ENCODE measurements around the gene MTLN. TPM values are rescaled to one million over a fixed set of nuclear protein-coding genes. Genes with fewer than 3 reads are reported as not detected.
"Not testable (repeated sequence)": the region's sequence is repeated elsewhere in the genome, so short reads cannot be mapped to it uniquely, and the experiment has no call there.

Gene MTLN
- total RNA-seq, 1 donor from 2014 or later, result 32.0 TPM

- DNase-seq, result no peak
These were observed 14.3 kb downstream of the MTLN start for GRCh38 chr2:110198016-110198415.

- DNase-seq, result no peak
These were observed 14.9 kb downstream of the MTLN start for GRCh38 chr2:110197452-110197851.

GRCh38 chr2:110190169-110190568, 22.2 kb downstream of the MTLN start:
- DNase-seq, result not testable (repeated sequence)

- no peak for DNase-seq
These were observed 29.9 kb downstream of the MTLN start for GRCh38 chr2:110182449-110182848.

GRCh38 chr2:110180036-110180435, 32.3 kb downstream of the MTLN start:
- DNase-seq, result no peak

GRCh38 chr2:110173523-110173922, 38.8 kb downstream of the MTLN start:
- DNase-seq, result no peak

- no peak for DNase-seq
These were observed 39.8 kb downstream of the MTLN start for GRCh38 chr2:110172506-110172905.

- no peak for DNase-seq
These were observed 42.2 kb downstream of the MTLN start for GRCh38 chr2:110170102-110170501.

GRCh38 chr2:110167326-110168000, 44.9 kb downstream of the MTLN start:
- no peak for DNase-seq

GRCh38 chr2:110166266-110166665, 46.1 kb downstream of the MTLN start:
- DNase-seq, result no peak

Other genes with a start within 250 kb of the MTLN start
- gene MALL, start 96.7 kb downstream of the MTLN start, total RNA-seq, result 7.1 TPM
- gene NPHP1, start 7.5 kb downstream of the MTLN start, total RNA-seq, result 3.2 TPM